DND-41 (cell line): ENCODE measurements around the gene MB.

ENCODE experiments used
- ATAC-seq: fragments of 200-7000 bp; cut with Tn5 transposase; 3 replicates; pipeline ENCODE4 v1.9.1; 2021; ENCODE audit warnings: low read depth; ENCODE audit not compliant: insufficient read depth
- DNase-seq: peaks from one replicate; pipeline ENCODE4 v3.0.0-alpha.2; 2020
- H2AFZ ChIP-seq: 2 replicates; pipeline ENCODE4 v1.6.0; 2012; ENCODE audit warnings: low read depth, low read length
- H3K27ac ChIP-seq: 2 replicates; pipeline ENCODE4 v1.5.1; 2012; ENCODE audit warnings: low read length, inconsistent platforms
- H3K27me3 ChIP-seq: fragments of 200-600 bp; sonication (generic); 2 replicates; pipeline ENCODE4 v1.6.0; 2012; ENCODE audit warnings: low read length, mild to moderate bottlenecking, inconsistent platforms; ENCODE audit not compliant: insufficient read depth, poor library complexity
- H3K36me3 ChIP-seq: 2 replicates; pipeline ENCODE4 v1.5.1; 2012; ENCODE audit warnings: low read length, inconsistent platforms; ENCODE audit not compliant: insufficient read depth
- H3K4me1 ChIP-seq: 2 replicates; pipeline ENCODE4 v1.5.1; 2012; ENCODE audit warnings: mild to moderate bottlenecking, low read length; ENCODE audit not compliant: insufficient read depth
- H3K4me2 ChIP-seq: 2 replicates; pipeline ENCODE4 v1.6.0; 2012; ENCODE audit warnings: mild to moderate bottlenecking, moderate library complexity, low read length, inconsistent platforms; ENCODE audit not compliant: insufficient read depth
- H3K4me3 ChIP-seq, 2 experiments: fragments of 200-600 bp in 1 of 2; shearing (Covaris generic) in 1 of 2; 2 replicates each; pipeline ENCODE4 v1.5.1; 2012 to 2016; ENCODE audit warnings: inconsistent platforms in 2 of 2, low read length in 2 of 2, mild to moderate bottlenecking in 2 of 2, low read depth in 1 of 2, moderate library complexity in 1 of 2
- H3K79me2 ChIP-seq: 2 replicates; pipeline ENCODE4 v1.6.0; 2012; ENCODE audit warnings: low read length, inconsistent platforms; ENCODE audit not compliant: insufficient read depth
- H3K9ac ChIP-seq: 2 replicates; pipeline ENCODE4 v1.6.0; 2012; ENCODE audit warnings: low read depth, mild to moderate bottlenecking, inconsistent platforms, low read length, moderate library complexity
- H3K9me3 ChIP-seq: 2 replicates; pipeline ENCODE4 v1.5.1; 2012; ENCODE audit warnings: low read length, moderate library complexity, mild to moderate bottlenecking, inconsistent platforms; ENCODE audit not compliant: insufficient read depth, severe bottlenecking
- H4K20me1 ChIP-seq: 2 replicates; pipeline ENCODE4 v1.6.0; 2012; ENCODE audit warnings: low read length; ENCODE audit not compliant: insufficient read depth
- CTCF ChIP-seq: IDR thresholded peaks from 2 replicates; pipeline ENCODE4 v1.5.1; 2012; ENCODE audit warnings: borderline replicate concordance, low read length, moderate library complexity, mild to moderate bottlenecking; ENCODE audit not compliant: poor library complexity, severe bottlenecking; ENCODE audit errors: extremely low read depth
- EZH2 ChIP-seq: IDR thresholded peaks from 3 replicates; pipeline ENCODE4 v1.6.1; 2012; ENCODE audit warnings: borderline replicate concordance, low read depth, mild to moderate bottlenecking, moderate library complexity, low read length, inconsistent platforms; ENCODE audit not compliant: severe bottlenecking

The MB gene

DNA sequence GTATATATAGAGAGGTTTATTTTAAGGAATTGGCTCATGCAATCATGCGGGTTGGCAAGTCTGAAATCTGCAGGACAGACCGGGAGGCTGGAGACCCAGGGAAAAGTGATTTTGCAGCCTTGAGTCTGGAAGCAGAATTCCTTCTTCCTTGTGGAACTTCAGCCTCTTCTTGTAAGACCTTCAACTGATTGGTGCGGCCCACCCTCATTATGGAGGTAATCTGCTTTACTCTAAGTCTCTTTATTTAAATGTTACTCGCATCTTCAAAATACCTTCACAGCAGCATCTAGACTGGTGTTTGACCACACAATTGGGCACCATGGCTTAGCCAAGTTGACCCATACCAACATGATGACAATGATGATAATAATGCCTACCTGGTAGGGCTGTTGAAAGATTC lies 17.8 kb downstream of the MB start:
- no peaks in the 10 kb centered on the region for H4K20me1 ChIP-seq
- H3K27me3 ChIP-seq, result no peaks in the 10 kb centered on the region
- H3K9me3 ChIP-seq, result no peaks in the 10 kb centered on the region
- TF ChIP-seq CTCF (no peak), EZH2 (no peak)
- H3K27ac ChIP-seq, result no peak overlapping the region
- H3K9ac ChIP-seq, result no peak overlapping the region
- no peak for ATAC-seq
- no peak overlapping the region for H2AFZ ChIP-seq
- DNase-seq, result no peak
- H3K36me3 ChIP-seq, result no peaks in the 10 kb centered on the region
- no peak overlapping the region for H3K4me2 ChIP-seq
- no peaks in the 10 kb centered on the region for H3K79me2 ChIP-seq
- H3K4me3 ChIP-seq, result no peak overlapping the region
- H3K4me1 ChIP-seq, result no peaks in the 10 kb centered on the region

- Histone ChIP-seq H3K4me3 (no peak overlapping the region), H4K20me1 (no peaks in the 10 kb centered on the region), H3K9me3 (no peaks in the 10 kb centered on the region), H3K27ac (no peak overlapping the region), H3K36me3 (no peaks in the 10 kb centered on the region), H3K4me1 (no peaks in the 10 kb centered on the region), H3K27me3 (no peaks in the 10 kb centered on the region), H2AFZ (no peak overlapping the region), H3K4me2 (no peak overlapping the region), H3K9ac (no peak overlapping the region), H3K79me2 (no peaks in the 10 kb centered on the region)
- DNase-seq (no peak), ATAC-seq (no peak)
- no peak for TF ChIP-seq EZH2
- TF ChIP-seq CTCF, result no peak
Measured at GRCh38 chr22:35598396-35598710, 18.8 kb downstream of the MB start.

GRCh38 chr22:35597692-35598395 lies 19.3 kb downstream of the MB start:
- H3K4me3 ChIP-seq, result no peak overlapping the region
- DNase-seq (no peak), ATAC-seq (no peak)
- TF ChIP-seq CTCF, result no peak
- no peaks in the 10 kb centered on the region for H3K4me1 ChIP-seq
- no peak overlapping the region for H3K9ac ChIP-seq
- H3K79me2 ChIP-seq, result no peaks in the 10 kb centered on the region
- no peaks in the 10 kb centered on the region for H4K20me1 ChIP-seq
- H2AFZ ChIP-seq, result no peak overlapping the region
- no peaks in the 10 kb centered on the region for H3K36me3 ChIP-seq
- no peaks in the 10 kb centered on the region for H3K27me3 ChIP-seq
- no peaks in the 10 kb centered on the region for H3K9me3 ChIP-seq
- H3K4me2 ChIP-seq, result no peak overlapping the region
- H3K27ac ChIP-seq, result no peak overlapping the region

GRCh38 chr22:35596821-35597220 lies 20.3 kb downstream of the MB start:
- Histone ChIP-seq H3K9ac (no peak overlapping the region), H3K79me2 (no peaks in the 10 kb centered on the region), H3K27me3 (no peaks in the 10 kb centered on the region), H3K4me1 (no peaks in the 10 kb centered on the region), H4K20me1 (no peaks in the 10 kb centered on the region), H3K4me2 (no peak overlapping the region), H3K4me3 (no peak overlapping the region), H3K27ac (no peak overlapping the region), H2AFZ (no peak overlapping the region), H3K9me3 (no peaks in the 10 kb centered on the region), H3K36me3 (no peaks in the 10 kb centered on the region)
- TF ChIP-seq EZH2 (no peak), CTCF (no peak)
- no peak for ATAC-seq
- no peak for DNase-seq
